EL (cell line): ENCODE data around the gene MYO6.

Source experiments
- DNase-seq: peaks from one replicate; pipeline ENCODE4 v3.0.0-alpha.2; 2016

The MYO6 gene

GRCh38 chr6:75830959-75831885 lies 82.2 kb downstream of the MYO6 start:
- DNase-seq = peak; percentile 66

DNA sequence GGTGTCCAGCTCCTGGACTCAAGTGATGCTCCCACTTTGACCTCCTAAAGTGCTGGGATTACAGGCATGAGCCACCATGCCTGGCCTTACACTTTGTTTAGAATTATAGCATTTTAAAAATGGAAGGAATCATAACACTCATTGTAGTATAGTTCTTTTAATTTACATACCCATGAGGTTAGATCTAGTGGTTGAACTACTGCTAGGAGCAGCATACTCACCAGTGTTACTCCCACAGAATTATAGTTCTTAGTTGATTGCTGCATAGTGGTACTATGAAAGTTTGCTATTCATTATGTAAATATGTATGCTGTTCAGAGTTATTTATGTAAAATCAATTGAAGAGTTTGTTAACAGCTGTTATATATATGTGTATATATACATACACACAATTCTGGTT lies 85.4 kb downstream of the MYO6 start:
- DNase-seq = no peak

DNA sequence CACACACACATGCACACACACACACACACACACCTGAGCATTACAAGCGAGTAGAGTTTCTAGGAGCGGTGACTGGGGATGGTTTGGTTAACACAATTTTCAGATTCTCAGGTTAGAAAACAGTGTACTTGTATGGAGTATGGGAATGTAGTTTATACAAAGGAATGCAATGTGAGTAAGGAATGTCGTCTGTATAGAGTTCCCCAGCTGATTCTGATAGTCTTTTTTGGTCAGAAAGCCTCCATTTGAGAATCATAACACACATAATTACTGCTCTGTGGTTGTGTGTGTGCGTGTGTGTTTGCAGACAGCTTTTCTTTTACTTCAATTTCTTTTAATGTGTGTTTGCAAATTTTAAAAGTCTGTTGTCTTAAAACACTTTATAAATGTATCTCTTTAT lies 93.2 kb downstream of the MYO6 start:
- no peak for DNase-seq

DNA sequence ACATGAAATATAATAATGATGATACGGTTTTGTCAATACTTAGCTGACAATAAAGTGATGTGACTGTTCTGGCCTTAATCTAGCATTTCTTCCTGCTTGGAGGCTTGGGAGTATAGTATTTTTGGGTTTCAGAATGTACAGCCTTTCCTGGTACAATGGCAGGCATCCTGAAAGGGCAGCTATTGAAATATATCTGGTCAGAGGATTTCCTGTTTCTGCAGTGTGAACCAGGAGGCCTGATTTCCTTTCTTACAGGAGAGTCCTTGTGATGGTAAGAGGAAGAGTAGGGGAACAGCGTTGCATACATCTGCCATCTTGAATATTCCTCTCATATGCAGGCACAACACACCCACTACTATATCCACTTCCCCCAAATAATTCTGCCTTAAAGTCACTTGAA lies 93.7 kb downstream of the MYO6 start:
- DNase-seq = no peak

- DNase-seq = no peak
These were observed 94.4 kb downstream of the MYO6 start for GRCh38 chr6:75843396-75843795.

- no peak for DNase-seq
These were observed 99.2 kb downstream of the MYO6 start for GRCh38 chr6:75848274-75848673.

GRCh38 chr6:75849329-75850025 lies 100.4 kb downstream of the MYO6 start:
- DNase-seq = no peak

- peak; percentile 43 for DNase-seq
These were observed 101.2 kb downstream of the MYO6 start for GRCh38 chr6:75850026-75850833.

DNA sequence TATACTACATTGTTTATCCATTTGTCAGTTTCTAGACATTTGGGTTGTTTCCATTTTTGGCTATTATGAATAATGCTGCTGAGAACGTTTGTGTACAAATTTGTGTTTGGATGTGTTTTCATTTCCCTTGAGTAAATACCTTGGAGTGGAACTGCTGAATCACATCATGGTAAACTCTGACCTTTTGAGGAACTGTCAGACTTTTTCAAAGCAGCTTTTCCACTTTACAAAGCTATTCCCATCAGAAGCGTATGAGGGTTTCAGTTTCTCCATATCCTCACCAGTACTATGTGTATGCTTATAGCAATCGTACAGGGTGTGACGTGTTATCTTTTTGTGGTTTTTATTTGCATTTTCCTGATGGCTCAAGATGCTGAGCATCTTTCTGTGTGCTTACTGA lies 103.7 kb downstream of the MYO6 start:
- peak; percentile 18 for DNase-seq

DNA sequence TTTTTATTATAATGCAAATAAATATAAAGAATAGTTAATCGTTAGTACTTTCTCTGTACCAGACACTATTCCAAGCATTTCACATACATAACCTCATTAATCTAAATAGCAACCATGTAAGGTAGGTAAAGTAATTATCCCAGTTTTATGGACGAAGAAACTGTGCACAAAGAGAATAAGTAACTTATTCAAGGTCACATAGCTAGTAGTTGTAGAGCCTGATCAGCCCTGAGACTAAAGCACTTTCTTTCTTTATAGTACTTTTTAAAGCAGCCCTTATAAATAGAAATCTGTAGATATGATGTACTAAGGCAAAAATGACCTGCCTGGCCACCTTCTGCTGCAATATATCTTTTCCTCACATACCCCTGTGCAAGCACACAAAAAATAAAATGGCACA lies 104.8 kb downstream of the MYO6 start:
- DNase-seq = no peak

- peak; percentile 63 for DNase-seq
These were observed 106.0 kb downstream of the MYO6 start for GRCh38 chr6:75855052-75855451.

- DNase-seq = no peak
These were observed 107.9 kb downstream of the MYO6 start for GRCh38 chr6:75856902-75857301.

GRCh38 chr6:75863001-75863400 lies 114.0 kb downstream of the MYO6 start:
- no peak for DNase-seq

DNA sequence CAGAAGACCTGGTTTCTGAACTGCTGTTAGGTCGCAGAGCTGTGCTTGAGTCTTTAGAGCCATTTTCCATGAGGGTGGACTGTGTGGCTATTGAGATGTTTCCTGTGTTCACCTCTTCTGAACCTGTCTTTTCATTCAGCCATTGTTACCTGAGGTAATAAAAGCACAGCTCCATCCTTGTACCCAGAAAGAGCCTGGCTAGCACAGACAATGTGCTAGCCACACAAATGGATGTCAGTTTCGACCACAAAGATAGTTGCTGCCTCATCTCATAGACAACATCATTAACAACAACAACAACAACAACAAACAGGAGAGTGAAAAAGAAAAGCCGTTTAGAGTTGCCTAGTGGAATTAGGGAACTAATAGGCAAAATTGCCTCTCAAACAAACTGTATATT lies 114.7 kb downstream of the MYO6 start:
- no peak for DNase-seq

DNA sequence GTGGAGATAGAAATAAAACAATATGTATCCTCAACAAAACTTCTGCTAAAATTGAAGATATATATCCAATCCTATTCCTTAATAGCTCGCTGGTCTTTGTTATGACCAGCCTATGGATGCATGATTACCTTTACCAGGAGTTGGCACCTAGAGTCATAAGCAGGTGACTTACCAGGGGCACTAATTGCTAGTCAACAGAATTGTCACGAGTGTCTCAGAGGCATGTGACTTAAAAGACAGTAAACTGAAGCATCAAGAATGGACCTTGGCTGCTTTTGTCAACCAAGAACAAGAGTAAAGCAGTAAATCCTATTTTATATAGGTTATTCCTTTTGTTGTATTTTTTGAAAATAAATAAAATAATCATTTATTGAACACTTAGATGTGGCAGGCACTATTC lies 115.4 kb downstream of the MYO6 start:
- DNase-seq = no peak

GRCh38 chr6:75870389-75870788 lies 121.3 kb downstream of the MYO6 start:
- no peak for DNase-seq

DNA sequence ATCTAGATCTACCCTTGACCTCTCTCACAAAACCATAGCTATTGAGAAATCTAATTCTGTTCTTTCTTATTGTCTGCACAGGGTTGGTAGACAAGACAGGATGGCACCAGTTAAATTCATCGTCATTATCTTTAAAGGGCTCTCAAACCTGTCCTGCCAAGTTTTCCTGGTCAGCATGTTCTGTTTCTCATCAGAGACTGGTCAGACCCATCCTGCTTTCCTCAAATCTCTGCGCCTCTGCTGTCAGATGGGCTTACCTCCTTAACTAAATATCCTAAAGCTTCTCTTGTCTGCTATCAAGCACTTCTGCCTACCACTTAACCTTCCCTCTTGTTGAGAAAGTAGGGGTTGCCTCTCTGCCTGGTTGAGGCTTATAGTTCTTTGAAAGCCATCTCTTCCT lies 125.2 kb downstream of the MYO6 start:
- no peak for DNase-seq

DNA sequence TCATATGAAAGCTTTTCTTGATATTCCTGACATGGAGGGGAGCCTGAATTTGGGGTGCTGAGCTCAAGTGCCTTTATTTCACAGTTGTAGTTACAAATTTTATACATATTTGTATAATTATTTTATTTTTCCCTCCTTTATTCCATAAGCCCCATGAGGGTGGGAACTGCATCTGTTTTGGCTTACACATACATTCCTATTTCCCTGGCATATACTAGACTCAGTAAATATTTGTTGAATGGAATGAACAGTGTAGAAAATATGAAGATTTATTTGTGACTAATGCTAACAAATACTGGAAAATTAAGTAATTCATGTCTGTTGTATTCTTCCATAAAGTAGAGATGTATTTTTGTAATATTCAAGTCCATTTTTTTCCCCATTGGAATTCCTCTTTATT lies 127.1 kb downstream of the MYO6 start:
- DNase-seq = no peak

DNA sequence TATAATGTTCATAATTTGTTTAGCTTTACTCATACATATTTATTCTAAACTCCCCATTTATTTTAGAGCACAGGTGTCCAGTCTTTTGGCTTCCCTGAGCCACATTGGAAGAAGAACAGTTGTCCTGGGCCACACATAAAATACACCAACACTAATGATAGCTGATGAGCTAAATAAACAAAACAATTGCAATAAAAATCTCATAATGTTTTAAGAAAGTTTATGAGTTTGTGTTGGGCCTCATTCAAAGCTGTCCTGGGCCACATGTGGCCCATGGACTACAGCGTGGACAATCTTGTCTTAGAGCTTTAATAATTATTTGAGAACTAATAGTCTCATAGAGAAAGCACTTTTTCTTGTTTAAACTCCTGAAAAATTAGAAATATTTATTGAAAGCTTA lies 131.3 kb downstream of the MYO6 start:
- no peak for DNase-seq

- peak; percentile 70 for DNase-seq
These were observed 133.7 kb downstream of the MYO6 start for GRCh38 chr6:75882734-75883133.

DNA sequence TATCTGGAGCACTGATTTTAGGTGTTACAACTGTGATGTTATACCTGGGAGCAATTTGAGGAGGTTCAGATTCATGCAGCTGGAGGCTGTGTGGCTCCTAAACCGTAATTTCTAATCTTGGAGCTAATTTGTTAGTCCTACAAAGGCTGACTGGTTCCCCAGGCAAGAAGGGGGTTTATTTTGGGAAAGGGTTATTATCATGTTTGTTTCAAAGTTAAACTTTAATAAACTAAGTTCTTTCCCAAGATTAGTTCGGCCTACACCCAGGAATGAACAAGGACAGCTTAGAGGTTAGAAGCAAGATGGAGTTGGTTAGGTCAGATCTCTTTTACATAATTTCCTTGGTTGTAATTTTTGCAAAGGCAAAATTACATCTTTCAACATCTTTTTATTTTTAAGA lies 135.8 kb downstream of the MYO6 start:
- no peak for DNase-seq

DNA sequence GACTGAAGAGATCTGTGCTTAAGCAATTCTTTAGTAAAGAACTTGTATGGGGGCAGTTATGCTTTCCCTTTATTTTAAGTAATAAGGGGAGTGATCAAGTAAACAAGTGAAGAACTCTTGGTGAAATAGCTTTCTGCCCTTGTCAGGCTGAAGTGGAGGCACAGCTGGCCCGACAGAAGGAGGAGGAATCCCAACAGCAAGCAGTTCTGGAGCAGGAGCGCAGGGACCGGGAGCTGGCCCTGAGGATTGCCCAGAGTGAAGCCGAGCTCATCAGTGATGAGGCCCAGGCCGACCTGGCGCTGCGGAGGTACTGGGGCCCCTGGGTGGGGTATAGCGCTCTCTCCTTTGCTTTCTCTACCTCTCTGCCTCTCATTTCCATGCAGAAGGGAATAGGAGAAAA lies 143.3 kb downstream of the MYO6 start:
- no peak for DNase-seq

DNA sequence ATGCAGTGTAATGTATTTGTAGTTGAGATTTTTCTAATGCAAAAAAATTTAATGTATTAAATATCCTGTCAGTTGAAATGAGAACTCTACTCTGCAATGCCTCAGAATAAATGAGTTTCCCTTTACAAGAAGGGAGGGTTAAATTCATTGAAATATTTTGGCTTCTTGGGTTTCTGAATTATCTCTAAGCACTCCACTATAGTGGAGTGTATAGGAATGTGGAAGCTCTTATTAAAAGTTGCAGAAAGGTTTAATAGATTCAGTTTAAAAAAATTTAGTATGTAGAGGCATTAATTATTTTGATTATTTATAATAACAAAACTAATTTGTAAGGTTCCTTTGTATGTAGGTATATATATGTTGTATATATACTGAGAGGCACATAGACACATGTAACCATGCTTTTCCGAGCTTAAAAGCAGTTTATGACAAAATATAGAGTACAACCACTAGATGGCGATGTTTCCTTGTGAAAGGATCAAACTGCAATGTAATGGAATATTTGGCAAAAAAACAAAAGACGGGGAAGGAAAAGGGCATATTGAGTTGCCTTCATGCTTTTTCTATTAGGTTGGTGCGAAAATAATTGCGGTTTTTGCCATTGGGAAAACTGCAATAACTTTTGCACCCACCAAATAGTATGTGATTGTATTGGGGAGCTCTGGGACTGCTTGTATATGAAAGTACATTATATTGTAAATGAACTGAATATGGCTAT lies 144.2 kb downstream of the MYO6 start:
- DNase-seq = peak; percentile 69
